ENCODE measurements around the gene SLC16A12.

DNA sequence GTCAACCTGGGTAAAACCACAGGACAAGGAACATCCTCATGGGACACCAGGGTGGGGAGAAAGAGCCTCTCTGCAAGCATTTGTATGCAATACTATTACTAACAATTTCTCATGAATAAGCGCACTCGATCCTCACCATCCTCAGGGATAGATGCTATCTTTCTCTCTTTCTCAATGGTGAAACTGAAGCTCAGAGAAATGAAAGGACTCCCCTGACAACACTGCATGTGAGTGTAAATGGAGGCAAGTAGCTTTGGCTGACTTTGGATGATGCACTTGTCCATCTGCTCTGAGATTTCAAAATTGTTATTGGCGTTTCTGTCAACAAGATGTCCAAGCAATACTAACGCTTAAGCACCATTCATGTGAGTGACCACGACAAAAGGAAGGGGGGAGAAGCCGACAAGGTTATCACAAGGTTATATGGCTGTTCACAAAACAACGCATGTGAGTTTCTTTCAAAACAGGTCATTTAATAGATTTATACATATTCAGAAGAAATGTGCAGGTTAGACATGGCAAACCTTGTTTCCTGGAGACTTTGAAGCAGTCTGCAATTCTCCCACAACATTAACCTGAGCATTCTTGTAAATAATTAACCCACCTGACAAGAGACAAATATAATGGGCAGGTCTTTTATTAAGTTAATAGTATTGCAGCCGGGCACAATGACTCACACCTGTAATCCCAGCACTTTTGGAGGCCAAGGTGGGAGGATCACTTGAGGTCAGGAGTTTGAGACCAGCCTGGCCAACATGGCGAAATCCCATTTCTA is 67.0 kb downstream of the SLC16A12 start:
- TF ChIP-seq CTCF (IDR thresholded peaks at IDR 0.05) (no peak), POLR2A (IDR thresholded peaks at IDR 0.05) (no peak)
